ENCODE data around the gene WWOX.

Gene WWOX

DNA sequence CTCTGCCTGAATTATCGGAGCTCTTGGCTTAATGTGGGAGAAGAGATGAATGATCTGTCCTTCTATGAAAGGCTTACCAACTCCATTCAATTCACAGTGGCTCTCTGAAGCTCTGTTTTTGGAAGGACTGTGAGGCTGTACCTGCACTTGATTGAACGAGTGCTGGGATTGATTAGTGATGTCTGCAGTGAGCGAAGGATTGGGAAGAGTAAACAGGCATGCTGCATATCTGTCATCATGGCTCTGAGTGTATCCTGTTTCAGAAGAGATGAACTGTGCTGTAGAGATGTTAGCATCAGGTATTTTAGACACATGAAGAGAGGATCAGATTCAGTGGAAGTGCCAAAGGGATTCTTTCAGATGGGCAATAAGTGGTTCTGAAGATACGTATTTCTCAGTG lies 937.1 kb downstream of the WWOX start:
- TF ChIP-seq, protein P1, sequence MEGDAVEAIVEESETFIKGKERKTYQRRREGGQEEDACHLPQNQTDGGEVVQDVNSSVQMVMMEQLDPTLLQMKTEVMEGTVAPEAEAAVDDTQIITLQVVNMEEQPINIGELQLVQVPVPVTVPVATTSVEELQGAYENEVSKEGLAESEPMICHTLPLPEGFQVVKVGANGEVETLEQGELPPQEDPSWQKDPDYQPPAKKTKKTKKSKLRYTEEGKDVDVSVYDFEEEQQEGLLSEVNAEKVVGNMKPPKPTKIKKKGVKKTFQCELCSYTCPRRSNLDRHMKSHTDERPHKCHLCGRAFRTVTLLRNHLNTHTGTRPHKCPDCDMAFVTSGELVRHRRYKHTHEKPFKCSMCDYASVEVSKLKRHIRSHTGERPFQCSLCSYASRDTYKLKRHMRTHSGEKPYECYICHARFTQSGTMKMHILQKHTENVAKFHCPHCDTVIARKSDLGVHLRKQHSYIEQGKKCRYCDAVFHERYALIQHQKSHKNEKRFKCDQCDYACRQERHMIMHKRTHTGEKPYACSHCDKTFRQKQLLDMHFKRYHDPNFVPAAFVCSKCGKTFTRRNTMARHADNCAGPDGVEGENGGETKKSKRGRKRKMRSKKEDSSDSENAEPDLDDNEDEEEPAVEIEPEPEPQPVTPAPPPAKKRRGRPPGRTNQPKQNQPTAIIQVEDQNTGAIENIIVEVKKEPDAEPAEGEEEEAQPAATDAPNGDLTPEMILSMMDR (IDR thresholded peaks at IDR 0.05; ENCODE audit: low read depth, low read length) = no peak
- DNase-seq (ENCODE audit: extremely low read depth, low read depth) = no peak

DNA sequence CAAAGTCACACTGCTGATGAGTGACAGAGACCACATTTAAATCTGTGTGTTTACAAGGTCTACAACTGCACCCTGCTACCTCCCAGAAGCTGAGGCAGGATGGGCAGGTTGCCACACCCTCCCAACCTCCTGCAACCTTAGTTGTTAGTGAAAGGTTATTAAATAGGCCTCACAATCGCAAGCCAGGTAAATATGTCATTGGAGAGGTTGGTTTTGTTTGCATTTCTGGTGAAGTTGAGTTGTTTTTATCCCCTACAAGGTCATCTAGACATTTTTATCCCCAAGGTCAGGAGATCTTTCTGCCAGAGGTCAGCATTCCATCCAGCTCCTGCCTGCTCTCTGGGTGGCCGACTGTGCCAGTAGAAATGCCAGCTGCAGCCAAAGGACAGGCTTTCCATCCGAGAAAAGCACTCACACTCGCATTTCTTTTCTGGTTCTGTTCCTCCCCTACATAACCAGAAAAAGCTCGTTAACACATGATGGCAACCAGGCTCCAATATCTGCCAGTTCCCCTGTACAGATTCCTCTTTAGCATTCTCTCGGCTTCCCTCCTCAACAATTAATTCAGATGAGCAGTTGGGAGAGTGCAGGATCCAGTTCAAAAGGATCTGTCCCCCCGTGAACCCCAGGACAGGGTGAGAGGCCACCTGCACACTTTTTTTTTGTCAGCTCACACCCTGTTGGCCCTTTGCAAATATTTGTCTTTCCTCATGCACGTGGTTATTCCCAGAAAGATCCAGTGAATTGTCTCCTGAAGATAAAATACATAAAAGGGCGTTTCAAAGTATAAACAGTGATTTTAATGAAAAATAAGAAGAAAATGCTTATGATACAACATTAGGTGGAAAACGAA lies 938.3 kb downstream of the WWOX start:
- no peak for DNase-seq (ENCODE audit: extremely low read depth, low read depth)

DNA sequence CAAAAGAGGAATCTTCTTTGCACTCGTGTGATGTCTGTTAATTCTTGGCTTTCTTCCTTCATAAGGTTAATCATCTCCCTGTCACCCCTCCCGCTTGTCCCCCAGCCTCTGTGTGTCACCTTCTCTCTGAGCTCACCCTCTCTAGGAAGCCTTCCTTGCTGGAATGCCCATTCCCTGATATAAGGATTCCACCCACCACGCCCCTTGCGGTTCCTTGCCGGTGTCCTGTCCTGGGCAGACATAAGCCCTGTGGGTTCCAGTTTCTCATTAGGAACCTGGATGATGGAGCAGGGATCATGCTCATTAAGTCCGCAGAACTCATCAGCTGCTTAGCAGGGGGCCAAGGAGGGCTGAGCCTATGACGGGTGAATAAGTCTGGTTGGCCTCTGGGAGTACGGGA lies 941.8 kb downstream of the WWOX start:
- TF ChIP-seq, protein P1 (IDR thresholded peaks at IDR 0.05; ENCODE audit: low read depth, low read length) = no peak

More for the DNA sequence above, 938.3 kb downstream of the WWOX start:
- TF ChIP-seq, protein P1 (IDR thresholded peaks at IDR 0.05; ENCODE audit: low read depth, low read length) = no peak

DNA sequence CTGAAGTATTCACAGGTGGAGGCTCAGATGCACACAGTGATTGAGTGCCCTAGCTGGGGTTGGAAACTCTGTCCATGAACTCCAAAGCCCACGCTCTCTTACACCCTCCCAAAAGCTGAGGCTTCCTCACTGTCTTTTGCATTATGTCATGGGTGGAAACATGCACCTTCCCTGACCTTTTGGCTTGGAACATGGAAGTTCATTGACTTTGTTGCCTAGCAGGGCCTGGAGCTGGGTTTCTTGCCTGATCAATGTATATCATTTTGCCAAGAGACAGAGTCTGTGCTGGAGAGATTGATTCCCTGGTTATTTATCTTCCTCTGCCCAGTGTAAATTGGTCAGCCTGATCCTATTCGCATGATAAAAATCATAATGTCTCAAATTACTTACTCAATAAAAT lies 942.7 kb downstream of the WWOX start:
- TF ChIP-seq, protein P1 (IDR thresholded peaks at IDR 0.05; ENCODE audit: low read depth, low read length) = no peak
- no peak for DNase-seq (ENCODE audit: extremely low read depth, low read depth)

More for the DNA sequence above, 941.8 kb downstream of the WWOX start:
- no peak for DNase-seq (ENCODE audit: extremely low read depth, low read depth)

DNA sequence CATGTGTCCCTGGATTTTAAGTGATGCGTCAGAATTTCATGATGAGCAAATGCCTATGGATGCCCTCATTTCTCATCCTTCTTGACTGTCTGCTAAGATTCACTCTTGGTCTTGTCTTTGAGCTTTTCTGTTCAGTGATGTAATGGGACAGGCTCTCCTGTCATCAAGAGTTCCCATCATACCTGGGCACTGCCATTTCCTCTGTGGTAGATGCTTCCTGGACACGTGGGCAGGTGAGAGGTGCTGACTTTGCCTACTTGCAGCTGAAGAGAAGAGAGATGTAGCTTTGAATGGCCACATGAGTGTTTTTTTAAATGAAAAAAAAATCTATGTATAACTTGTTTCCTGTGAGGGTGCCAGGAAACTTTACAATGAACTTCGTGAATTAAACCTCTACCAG lies 943.4 kb downstream of the WWOX start:
- no peak for DNase-seq (ENCODE audit: extremely low read depth, low read depth)
- TF ChIP-seq, protein P1 (IDR thresholded peaks at IDR 0.05; ENCODE audit: low read depth, low read length) = no peak

DNA sequence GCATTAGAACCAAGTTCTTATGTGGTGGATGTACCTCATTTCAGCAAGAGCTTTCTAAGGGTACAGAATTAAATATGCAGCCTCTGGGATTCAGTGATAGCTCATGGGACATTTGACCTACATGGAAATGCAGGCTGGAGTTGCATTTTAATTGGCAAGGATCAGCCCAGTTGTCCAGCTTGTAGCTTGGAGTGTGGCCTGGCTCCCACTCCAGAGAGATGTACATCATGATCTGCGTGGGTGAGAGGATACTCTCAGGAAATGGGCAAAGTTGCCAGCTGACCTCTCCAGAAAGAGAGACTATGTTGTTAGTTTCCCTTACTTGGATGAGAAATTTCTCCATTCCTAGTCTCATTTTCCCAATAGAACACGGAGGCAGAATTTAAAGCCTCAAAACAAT lies 945.7 kb downstream of the WWOX start:
- TF ChIP-seq, protein P1 (IDR thresholded peaks at IDR 0.05; ENCODE audit: low read depth, low read length) = no peak
- no peak for DNase-seq (ENCODE audit: extremely low read depth, low read depth)

DNA sequence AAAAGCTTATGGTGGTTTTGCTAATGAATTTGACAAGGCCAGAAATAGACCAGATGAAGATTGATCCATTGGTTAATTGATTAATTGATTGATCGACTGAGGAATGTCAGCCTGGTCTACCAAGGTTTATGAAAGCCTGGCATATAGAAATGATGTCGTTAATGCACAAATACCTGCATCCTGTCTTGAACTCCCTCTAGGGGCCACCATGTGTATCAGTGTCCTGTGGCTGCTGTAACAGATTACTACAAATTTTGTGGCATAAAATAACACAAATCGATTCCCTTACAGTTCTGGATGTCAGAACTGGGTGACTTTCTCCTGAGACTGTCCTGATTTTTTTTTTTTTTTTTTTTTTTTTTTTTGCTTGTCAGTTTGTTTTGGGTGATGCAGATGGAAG lies 947.9 kb downstream of the WWOX start:
- DNase-seq (ENCODE audit: extremely low read depth, low read depth) = no peak
- TF ChIP-seq, protein P1 (IDR thresholded peaks at IDR 0.05; ENCODE audit: low read depth, low read length) = no peak
